Stimulated activated CD4-positive, alpha-beta T cell treated with anti-CD3 and anti-CD28 coated beads, Interleukin-1b, Interleukin-23, amount 100 ng/mL, for 1 hour (primary cell): ENCODE data around the gene ALPG.
"Not testable (repeated sequence)": the region's sequence is repeated elsewhere in the genome, so short reads cannot be mapped to it uniquely, and the experiment has no call there.

Experiments
- DNase-seq, 2 donors: peaks; one replicate each; pipeline ENCODE4 v3.0.0-alpha.2; 2020; ENCODE audit warnings: low read depth in 2 of 2

ALPG gene

GRCh38 chr2:232440220-232441018 is 33.8 kb downstream of the ALPG start:
- DNase-seq: peak; percentile 69 to 90

GRCh38 chr2:232441147-232441651 is 34.6 kb downstream of the ALPG start:
- DNase-seq: no peak

GRCh38 chr2:232441922-232442321 is 35.3 kb downstream of the ALPG start:
- DNase-seq: not testable (repeated sequence)

GRCh38 chr2:232442431-232442830 is 35.8 kb downstream of the ALPG start:
- not testable (repeated sequence) for DNase-seq

GRCh38 chr2:232443047-232443446 is 36.4 kb downstream of the ALPG start:
- DNase-seq: not testable (repeated sequence)

- not testable (repeated sequence) for DNase-seq
Measured at GRCh38 chr2:232443669-232444408, 37.2 kb downstream of the ALPG start.

GRCh38 chr2:232444409-232445148 is 37.9 kb downstream of the ALPG start:
- peak; percentile 17 to 53 for DNase-seq

GRCh38 chr2:232445149-232445885 is 38.7 kb downstream of the ALPG start:
- DNase-seq: not testable (repeated sequence)

- DNase-seq: not testable (repeated sequence)
Measured at GRCh38 chr2:232446266-232446777, 39.7 kb downstream of the ALPG start.

- no peak for DNase-seq
Measured at GRCh38 chr2:232447091-232447620, 40.5 kb downstream of the ALPG start.

- DNase-seq: no peak
Measured at GRCh38 chr2:232447638-232448303, 41.1 kb downstream of the ALPG start.

- DNase-seq: no peak
Measured at GRCh38 chr2:232448304-232448690, 41.7 kb downstream of the ALPG start.

GRCh38 chr2:232449964-232450363 is 43.3 kb downstream of the ALPG start:
- no peak for DNase-seq

- not testable (repeated sequence) for DNase-seq
Measured at GRCh38 chr2:232451645-232452044, 45.0 kb downstream of the ALPG start.

- DNase-seq: no peak
Measured at GRCh38 chr2:232454630-232455029, 48.0 kb downstream of the ALPG start.

GRCh38 chr2:232455426-232456255 is 49.0 kb downstream of the ALPG start, which contains the start of gene ALPI:
TSS of gene ALPI (plus strand) at chr2:232456153. CDS start at chr2:232456200, 47 bp downstream.
- DNase-seq: no peak

- no peak for DNase-seq
Measured at GRCh38 chr2:232456296-232457120, 49.9 kb downstream of the ALPG start.
